GM12878 (cell line): ENCODE data around the gene ZGLP1. TPM values are rescaled to one million over a fixed set of nuclear protein-coding genes. Genes with fewer than 3 reads are reported as not detected.

ENCODE experiments used
- ATAC-seq: fragments of 200-7000 bp; cut with Tn5 transposase; 3 replicates; pipeline ENCODE4 v1.9.1; 2020; ENCODE audit warnings: mild to moderate bottlenecking, moderate library complexity
- BruUV-seq: library from RNA; stranded (reverse); fragments of 400-500 nt; replicated peaks from 2 replicates; lab custom pipeline; 2021; lab: Mats Ljungman, UMichigan
- CTCF ChIA-PET: fragments of 300-600 bp; sonication (Branson Sonifier 250); formaldehyde crosslinking; extraction: SDS; loops from one replicate; lab custom pipeline; 2021; ENCODE audit warnings: inconsistent platforms; lab: Yijun Ruan, JAX
- POLR2A ChIA-PET: fragments of 350-600 bp; formaldehyde crosslinking; extraction: SDS; loops from one replicate; lab custom pipeline; 2021; ENCODE audit warnings: inconsistent platforms; lab: Charles Lee
- RAD21 ChIA-PET: fragments of 300-600 bp; sonication (Branson Sonifier 250); formaldehyde crosslinking; loops from one replicate; lab custom pipeline; 2023; ENCODE audit warnings: antibody characterized with exemption; ENCODE audit not compliant: unreplicated experiment; lab: Charles Lee
- SMC1A ChIA-PET: fragments of 300-600 bp; sonication (Branson Sonifier 250); formaldehyde crosslinking; loops from one replicate; lab custom pipeline; 2023; ENCODE audit not compliant: unreplicated experiment, uncharacterized antibody; lab: Charles Lee
- DNase-seq: peaks from one replicate; pipeline ENCODE4 v3.0.0-alpha.2; 2011; ENCODE audit warnings: low read depth, low spot score
- FAIRE-seq: peaks from 3 replicates; lab custom pipeline; 2011; peaks lifted over from hg19 to GRCh38; lab: Jason Lieb, UNC
- H2AFZ ChIP-seq: 2 replicates; pipeline ENCODE4 v1.6.0; 2011; ENCODE audit warnings: low read depth, low read length, control low read depth; ENCODE audit not compliant: control insufficient read depth
- H3K27ac ChIP-seq: 2 replicates; pipeline ENCODE4 v1.5.1; 2011; ENCODE audit warnings: control low read depth; ENCODE audit not compliant: control insufficient read depth, insufficient read depth
- H3K27me3 ChIP-seq, 2 experiments: replicated peaks in 1 of 2; 2 replicates each; pipeline versions ENCODE4 v1.6.0 to v1.6.1; 2011; ENCODE audit warnings: low read length in 1 of 2; ENCODE audit not compliant: control insufficient read depth in 2 of 2, insufficient read depth in 2 of 2
- H3K36me3 ChIP-seq, 2 experiments: 2 replicates each; pipeline ENCODE4 v1.5.1; 2011; ENCODE audit warnings: low read length in 1 of 2; ENCODE audit not compliant: control insufficient read depth in 2 of 2, insufficient read depth in 2 of 2
- H3K4me1 ChIP-seq: 2 replicates; pipeline ENCODE4 v1.6.1; 2011; ENCODE audit warnings: mild to moderate bottlenecking, low read length, moderate library complexity, mixed read lengths; ENCODE audit not compliant: control insufficient read depth, insufficient read depth
- H3K4me2 ChIP-seq: 2 replicates; pipeline ENCODE4 v1.6.0; 2011; ENCODE audit warnings: control low read depth; ENCODE audit not compliant: control insufficient read depth, insufficient read depth
- H3K4me3 ChIP-seq: fragments of 200-600 bp; sonication (generic); 2 replicates; pipeline ENCODE4 v1.5.1; 2016
- H3K79me2 ChIP-seq: 2 replicates; pipeline ENCODE4 v1.6.0; 2011; ENCODE audit warnings: low read length; ENCODE audit not compliant: control insufficient read depth, insufficient read depth
- H3K9ac ChIP-seq: 2 replicates; pipeline ENCODE4 v1.8.0; 2011; ENCODE audit warnings: low read length, control low read depth, mixed read lengths; ENCODE audit not compliant: control insufficient read depth, insufficient read depth
- H3K9me3 ChIP-seq: replicated peaks from 3 replicates; pipeline ENCODE4 v1.5.1; 2011; ENCODE audit warnings: mild to moderate bottlenecking, low read length; ENCODE audit not compliant: control insufficient read depth, insufficient read depth
- H4K20me1 ChIP-seq: 2 replicates; pipeline ENCODE4 v1.6.0; 2011; ENCODE audit not compliant: control insufficient read depth, insufficient read depth
- CHD4 ChIP-seq: fragments of 200-600 bp; sonication (generic); IDR thresholded peaks from 2 replicates; pipeline ENCODE4 v1.6.1; 2016; ENCODE audit warnings: mild to moderate bottlenecking
- EGR1 ChIP-seq, 2 experiments: IDR thresholded peaks; 1 replicate in 1 of 2; 2 replicates in 1 of 2; pipeline ENCODE4 v1.6.1; 2011 to 2012; ENCODE audit warnings: low read depth in 2 of 2, low read length in 2 of 2, borderline replicate concordance in 1 of 2, mild to moderate bottlenecking in 1 of 2, moderate library complexity in 1 of 2
- WGBS: methylation state at CpG from one replicate; pipeline ENCODE4 v1.1.6; 2016; ENCODE audit warnings: low lambda C conversion rate; ENCODE audit not compliant: insufficient replicate concordance, insufficient coverage; ENCODE audit errors: missing lambda C conversion rate; 5-methylcytosine and 5-hydroxymethylcytosine counted together
- in situ Hi-C: fragments of 300-500 bp; cut with MboI; formaldehyde crosslinking; loops from 9 replicates; pipeline ENCODE4 v1.14.3; 2018; ENCODE audit warnings: mixed read lengths
- intact Hi-C: fragments of 100-400 bp; cut with micrococcal nuclease; formaldehyde crosslinking; loops from one replicate; pipeline ENCODE4 v1.14.2; 2022; ENCODE audit not compliant: unreplicated experiment
- polyA plus RNA-seq, 11 experiments: library from polyadenylated mRNA; depleted of rRNA in 4 of 11; unstranded in 6 of 11; stranded (reverse) in 5 of 11; fragments of >200 nt; fragmentation: Nextera tagmentation in 4 of 11; fragmentation: Illumina TruSeq in 1 of 11; extraction: Ambion mirVana in 4 of 11; extraction: Trizol in 1 of 11; gene quantifications; 1 replicate in 1 of 11; 2 replicates in 10 of 11; pipeline versions ENCODE4 v1.2.1 to v1.2.3, GENCODE V29; 2011 to 2016; ENCODE audit warnings: inconsistent platforms in 2 of 11, missing spikeins in 2 of 11, low read depth in 1 of 11
- total RNA-seq, 4 experiments: library from RNA; depleted of rRNA in 3 of 4; stranded (reverse); fragments of >200 nt in 3 of 4; fragmentation: Illumina TruSeq in 1 of 4; extraction: Trizol in 1 of 4; gene quantifications; 2 replicates each; pipeline versions ENCODE4 v1.2.1 to v1.2.3, GENCODE V29; 2013 to 2021
- TF ChIP-seq, protein P1 (sequence below): fragments of 450-650 bp; formaldehyde crosslinking; IDR thresholded peaks from 2 replicates; pipeline ENCODE4 v1.4.0; 2020; ENCODE audit warnings: mild to moderate bottlenecking, moderate library complexity

The ZGLP1 gene
- total and polyA plus RNA-seq, 10 of the 15 experiments (the other 5 are each of a cell fraction or from before 2014, with no cell fraction given) = 0.29 to 5.6 (median 1.3) TPM

DNA sequence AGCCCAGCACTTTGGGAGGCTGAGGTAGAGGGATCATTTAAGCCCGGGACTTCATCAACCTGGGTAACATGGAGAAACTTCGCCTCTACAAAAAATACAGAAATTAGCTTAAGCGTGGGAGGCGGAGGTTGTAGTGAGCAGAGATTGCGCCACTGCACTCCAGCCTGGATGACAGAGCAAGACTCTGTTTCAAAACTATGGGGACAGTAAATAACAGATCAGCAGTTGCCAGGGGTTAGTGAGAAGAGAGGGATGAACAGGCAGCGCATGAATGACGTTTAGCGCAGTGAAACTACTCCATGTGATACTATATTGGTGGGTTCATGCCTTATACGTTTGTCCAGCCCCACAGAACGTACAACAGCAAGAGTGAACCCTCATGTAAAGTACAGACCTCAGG is 36.9 kb upstream of the ZGLP1 start:
- no peak overlapping the region for H2AFZ ChIP-seq
- H3K27ac ChIP-seq = no peak overlapping the region
- TF ChIP-seq EGR1 (IDR thresholded peaks at IDR 0.05; ENCODE audit: borderline replicate concordance in 1 of 2, low read depth in 2 of 2, low read length in 2 of 2) (no peak), CHD4 (no peak)
- TF ChIP-seq, protein P1, sequence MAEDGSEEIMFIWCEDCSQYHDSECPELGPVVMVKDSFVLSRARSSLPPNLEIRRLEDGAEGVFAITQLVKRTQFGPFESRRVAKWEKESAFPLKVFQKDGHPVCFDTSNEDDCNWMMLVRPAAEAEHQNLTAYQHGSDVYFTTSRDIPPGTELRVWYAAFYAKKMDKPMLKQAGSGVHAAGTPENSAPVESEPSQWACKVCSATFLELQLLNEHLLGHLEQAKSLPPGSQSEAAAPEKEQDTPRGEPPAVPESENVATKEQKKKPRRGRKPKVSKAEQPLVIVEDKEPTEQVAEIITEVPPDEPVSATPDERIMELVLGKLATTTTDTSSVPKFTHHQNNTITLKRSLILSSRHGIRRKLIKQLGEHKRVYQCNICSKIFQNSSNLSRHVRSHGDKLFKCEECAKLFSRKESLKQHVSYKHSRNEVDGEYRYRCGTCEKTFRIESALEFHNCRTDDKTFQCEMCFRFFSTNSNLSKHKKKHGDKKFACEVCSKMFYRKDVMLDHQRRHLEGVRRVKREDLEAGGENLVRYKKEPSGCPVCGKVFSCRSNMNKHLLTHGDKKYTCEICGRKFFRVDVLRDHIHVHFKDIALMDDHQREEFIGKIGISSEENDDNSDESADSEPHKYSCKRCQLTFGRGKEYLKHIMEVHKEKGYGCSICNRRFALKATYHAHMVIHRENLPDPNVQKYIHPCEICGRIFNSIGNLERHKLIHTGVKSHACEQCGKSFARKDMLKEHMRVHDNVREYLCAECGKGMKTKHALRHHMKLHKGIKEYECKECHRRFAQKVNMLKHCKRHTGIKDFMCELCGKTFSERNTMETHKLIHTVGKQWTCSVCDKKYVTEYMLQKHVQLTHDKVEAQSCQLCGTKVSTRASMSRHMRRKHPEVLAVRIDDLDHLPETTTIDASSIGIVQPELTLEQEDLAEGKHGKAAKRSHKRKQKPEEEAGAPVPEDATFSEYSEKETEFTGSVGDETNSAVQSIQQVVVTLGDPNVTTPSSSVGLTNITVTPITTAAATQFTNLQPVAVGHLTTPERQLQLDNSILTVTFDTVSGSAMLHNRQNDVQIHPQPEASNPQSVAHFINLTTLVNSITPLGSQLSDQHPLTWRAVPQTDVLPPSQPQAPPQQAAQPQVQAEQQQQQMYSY (CRISPR knock-in tag) = no peak
- in situ Hi-C loops = no loop called here
- H3K9me3 ChIP-seq = no peaks in the 10 kb centered on the region
- POLR2A ChIA-PET = no interaction called here
- H3K27me3 ChIP-seq = no peaks in the 10 kb centered on the region
- H3K79me2 ChIP-seq = no peaks in the 10 kb centered on the region
- DNase-seq (no peak), ATAC-seq (no peak), FAIRE-seq (no peak)
- RAD21 ChIA-PET = no interaction called here
- 57% methylated on average over 10 of the region's 10 CpGs for WGBS
- CTCF ChIA-PET = no interaction called here
- H4K20me1 ChIP-seq = no peaks in the 10 kb centered on the region
- intact Hi-C loops = no loop called here
- H3K9ac ChIP-seq = no peak overlapping the region
- H3K4me2 ChIP-seq = no peak overlapping the region
- SMC1A ChIA-PET = no interaction called here
- H3K4me1 ChIP-seq = no peaks in the 10 kb centered on the region
- BruUV-seq = no TSS peak
- H3K4me3 ChIP-seq = no peak overlapping the region
- peaks cover 4% of the 10 kb centered on the region in 2 experiments; a peak in 3 of 4 replicates for H3K36me3 ChIP-seq
